GM21390 (cell line): ENCODE data around the gene PERCC1.

ENCODE experiments used
- ATAC-seq: cut with Tn5 transposase; IDR thresholded peaks from one replicate; pipeline ENCODE4 v1.9.1; 2021; ENCODE audit not compliant: unreplicated experiment

Gene PERCC1

DNA sequence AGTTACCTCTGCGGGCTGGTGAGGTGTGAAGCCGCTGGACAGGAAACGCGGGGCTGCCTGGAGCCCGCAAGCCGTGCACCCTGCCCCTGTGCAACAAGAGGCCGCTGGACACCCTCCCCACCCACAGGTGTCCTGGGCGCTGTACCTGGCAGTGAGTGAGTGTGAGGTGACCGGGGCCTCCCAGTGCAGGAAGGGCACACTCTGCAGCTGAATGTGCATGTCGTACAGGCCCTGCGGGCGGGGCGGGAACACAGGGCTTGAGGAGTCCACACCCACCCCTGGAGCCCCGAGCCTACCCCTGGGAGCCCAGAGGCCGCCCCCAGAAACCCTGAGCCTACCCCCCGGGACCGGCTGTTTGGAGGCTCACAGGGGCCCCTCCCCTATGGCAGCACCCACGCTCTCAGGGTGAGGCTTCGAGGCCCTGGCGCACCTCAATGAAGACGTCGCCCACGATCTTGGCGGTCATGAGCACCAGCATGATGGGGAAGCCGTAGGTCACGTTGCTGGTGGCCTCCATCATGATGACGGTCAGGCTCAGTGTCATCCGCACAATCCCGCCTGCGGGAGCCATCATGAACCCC lies 17.7 kb downstream of the PERCC1 start:
- ATAC-seq, result no peak

DNA sequence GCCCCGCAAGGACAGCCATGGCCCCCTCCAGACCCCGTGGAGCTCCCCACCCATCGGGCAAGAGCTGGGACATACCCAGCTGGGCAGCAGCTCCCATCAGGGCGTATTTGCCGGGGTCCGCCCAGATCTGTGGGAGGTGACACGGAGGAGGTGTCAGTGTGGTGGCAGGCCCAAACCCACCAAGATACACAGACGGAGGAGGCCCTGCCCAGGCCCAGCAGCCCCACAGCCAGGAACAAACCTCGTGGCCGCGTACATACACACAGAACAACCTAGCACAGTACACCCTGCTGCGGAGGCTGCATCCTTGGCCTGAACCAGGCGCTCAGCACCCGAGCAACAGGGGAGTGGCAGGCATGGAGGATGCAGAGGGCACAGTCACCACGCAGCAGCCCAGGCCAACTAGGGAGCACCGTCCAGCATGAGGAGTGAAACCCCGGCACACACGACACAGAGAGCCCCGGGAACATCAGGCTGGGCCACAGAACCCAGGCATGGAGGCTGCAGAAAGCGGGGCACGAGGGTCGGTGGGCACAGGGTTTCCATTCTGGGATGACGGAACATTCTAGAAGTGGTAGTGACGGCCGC lies 18.4 kb downstream of the PERCC1 start:
- ATAC-seq, result no peak

- ATAC-seq, result no peak
Observed at GRCh38 chr16:1450218-1450617, 19.3 kb downstream of the PERCC1 start.

GRCh38 chr16:1450841-1451240 lies 20.0 kb downstream of the PERCC1 start:
- no peak for ATAC-seq

DNA sequence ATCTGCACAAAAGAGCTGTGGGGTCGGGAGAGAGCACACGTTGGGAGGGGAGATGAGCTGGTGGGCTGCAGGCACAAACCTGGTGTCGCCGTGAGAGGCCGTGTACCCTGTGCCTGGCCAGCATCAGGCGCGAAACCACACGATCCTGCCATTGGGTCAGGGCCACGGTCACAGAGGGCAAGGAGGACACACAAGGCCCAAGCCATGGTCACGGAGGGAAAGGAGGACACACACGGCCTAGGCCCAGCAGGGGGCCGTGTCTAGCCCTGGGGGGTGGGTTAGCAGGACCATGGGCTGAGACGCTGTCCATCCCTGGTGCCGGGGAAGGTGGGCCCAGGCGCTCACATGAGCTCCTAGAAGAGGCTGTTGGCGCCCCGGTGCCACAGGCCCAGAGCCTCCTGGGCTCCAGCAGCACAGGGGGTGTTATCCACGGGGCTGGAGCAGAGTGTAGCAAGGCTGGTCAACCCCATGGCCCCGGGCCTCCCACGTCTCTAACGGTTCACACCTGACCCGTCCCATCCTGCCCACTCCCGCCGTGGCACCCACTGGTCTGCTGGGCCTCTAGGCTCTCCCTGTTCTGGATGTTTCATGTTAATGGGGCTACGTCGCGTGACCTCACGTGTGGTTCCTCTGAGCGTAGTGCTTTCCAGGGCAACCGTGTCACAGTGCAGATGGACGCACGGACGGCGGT lies 21.0 kb downstream of the PERCC1 start:
- ATAC-seq, result no peak

DNA sequence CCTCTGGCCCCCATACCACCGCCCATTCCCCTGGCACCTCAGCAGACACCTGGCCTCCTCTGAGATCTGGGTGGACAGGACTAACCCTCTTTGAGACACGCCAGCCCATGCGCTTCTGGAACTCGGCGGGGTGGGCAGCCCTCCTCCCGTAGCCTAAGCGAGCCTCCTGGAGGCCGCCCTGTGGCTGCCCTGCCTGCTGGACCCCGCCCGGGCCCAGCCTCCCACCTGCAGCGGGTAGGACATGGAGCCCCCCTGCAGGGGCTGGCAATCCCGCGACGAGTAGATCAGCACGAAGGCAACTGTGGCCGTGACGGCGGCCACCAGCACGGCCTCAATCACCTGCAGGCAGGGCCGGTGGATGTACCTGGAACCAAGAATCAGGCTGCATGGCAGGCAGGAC lies 21.7 kb downstream of the PERCC1 start:
- ATAC-seq, result no peak

GRCh38 chr16:1453316-1453715 lies 22.4 kb downstream of the PERCC1 start:
- no peak for ATAC-seq

- ATAC-seq, result no peak
Observed at GRCh38 chr16:1454561-1454960, 23.7 kb downstream of the PERCC1 start.

GRCh38 chr16:1455190-1456171 lies 24.6 kb downstream of the PERCC1 start:
- ATAC-seq, result no peak

- no peak for ATAC-seq
Observed at GRCh38 chr16:1456951-1457350, 26.1 kb downstream of the PERCC1 start.

DNA sequence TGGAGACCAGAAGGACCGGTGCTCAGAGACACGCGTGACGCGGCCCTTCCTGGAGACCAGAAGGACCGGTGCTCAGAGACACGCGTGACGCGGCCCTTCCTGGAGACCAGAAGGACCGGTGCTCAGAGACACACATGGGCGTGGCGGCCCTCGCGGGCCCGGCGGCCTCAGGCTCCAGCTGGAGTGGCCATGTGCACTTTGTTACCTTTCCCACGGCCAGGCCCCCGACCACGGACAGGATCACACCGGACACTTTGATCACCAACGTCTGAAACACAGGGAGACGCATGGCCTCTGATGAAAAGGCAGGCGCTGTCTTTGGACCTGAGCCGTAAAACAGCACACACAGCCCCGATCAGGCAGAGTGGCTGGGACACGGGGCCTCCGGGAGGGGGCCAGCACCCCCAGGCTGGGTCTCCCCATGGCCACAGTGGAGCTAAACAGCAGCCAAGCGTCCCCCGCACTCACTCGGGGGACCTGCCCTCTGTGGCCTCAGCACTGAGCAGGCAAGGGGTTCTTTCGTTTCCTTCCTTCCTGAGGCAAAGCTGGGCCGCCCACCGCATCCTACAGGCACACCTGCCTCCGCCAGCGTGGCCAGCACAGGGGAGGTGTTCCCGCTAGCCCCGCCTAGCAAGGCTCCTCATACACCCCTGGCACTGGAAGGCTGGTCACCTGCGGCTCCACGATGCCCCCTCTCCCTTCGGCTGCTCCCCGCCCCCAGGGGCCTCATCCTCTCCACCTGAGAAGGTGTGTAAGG lies 26.8 kb downstream of the PERCC1 start:
- no peak for ATAC-seq

GRCh38 chr16:1458336-1458976 lies 27.6 kb downstream of the PERCC1 start:
- ATAC-seq, result no peak

GRCh38 chr16:1458977-1459341 lies 28.1 kb downstream of the PERCC1 start:
- ATAC-seq, result no peak

- ATAC-seq, result no peak
Observed at GRCh38 chr16:1459967-1460366, 29.1 kb downstream of the PERCC1 start.

DNA sequence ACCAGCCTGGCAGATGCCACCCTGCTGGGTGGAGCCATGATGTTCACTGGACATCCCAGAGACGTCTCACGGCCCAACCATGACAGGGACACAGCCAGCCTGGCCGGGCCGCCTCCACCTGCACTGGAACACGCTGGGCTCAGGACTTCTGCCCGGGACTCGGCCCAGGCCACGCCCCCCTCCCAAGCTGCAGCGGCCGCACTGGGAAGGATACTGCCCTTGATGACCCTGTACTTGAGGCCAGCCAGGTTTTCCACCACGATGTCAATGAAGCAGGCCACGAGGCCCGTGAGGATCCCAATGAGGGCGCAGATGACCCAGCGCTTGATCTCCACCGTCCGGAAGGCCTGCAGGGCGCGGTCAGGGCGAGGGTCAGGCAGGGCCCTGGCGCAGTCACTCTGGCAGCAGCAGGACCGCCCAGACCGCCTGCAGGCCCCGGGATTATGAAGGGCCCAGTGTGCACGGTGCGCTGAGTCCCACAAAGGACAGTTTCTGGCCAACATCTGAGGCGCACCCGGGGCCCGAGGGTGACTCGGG lies 29.8 kb downstream of the PERCC1 start:
- no peak for ATAC-seq

DNA sequence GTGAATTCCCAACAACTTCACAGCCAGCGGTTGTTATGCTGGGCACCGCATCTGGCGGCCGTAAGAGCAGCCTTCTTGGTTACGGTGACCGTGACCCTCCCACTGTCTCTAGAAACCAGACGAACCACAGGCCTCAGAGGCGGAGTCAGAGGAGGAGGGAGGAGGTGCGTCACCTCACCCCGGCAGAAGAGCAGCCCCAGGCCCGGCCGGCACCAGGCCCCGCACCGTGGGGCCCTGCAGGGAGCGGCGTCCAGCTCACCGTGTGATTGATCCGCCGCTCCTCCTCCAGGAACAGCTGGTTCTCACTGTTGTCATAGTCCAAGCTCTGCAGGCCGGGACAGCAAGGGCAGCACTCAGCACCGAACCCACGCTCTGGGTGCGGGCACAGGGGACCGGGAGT lies 30.3 kb downstream of the PERCC1 start:
- no peak for ATAC-seq

- ATAC-seq, result no peak
Observed at GRCh38 chr16:1464196-1464893, 33.5 kb downstream of the PERCC1 start.

- no peak for ATAC-seq
Observed at GRCh38 chr16:1464894-1465566, 34.2 kb downstream of the PERCC1 start.

GRCh38 chr16:1465567-1465915 lies 34.7 kb downstream of the PERCC1 start:
- no peak for ATAC-seq
